ENCODE results near the gene CSTF3.
"Not testable (repeated sequence)": the region's sequence is repeated elsewhere in the genome, so short reads cannot be mapped to it uniquely, and the experiment has no call there.

Gene CSTF3

GRCh38 chr11:33160136-33160535 is 1.1 kb downstream of the CSTF3 start:
- peak; percentile 21 for DNase-seq

GRCh38 chr11:33159378-33159867 is 1.9 kb downstream of the CSTF3 start:
- not testable (repeated sequence) for DNase-seq

- no peak for DNase-seq
These were observed 2.5 kb downstream of the CSTF3 start for GRCh38 chr11:33158596-33159275.

- no peak for DNase-seq
These were observed 3.9 kb downstream of the CSTF3 start for GRCh38 chr11:33157103-33158027.

- DNase-seq = no peak
These were observed 9.9 kb downstream of the CSTF3 start for GRCh38 chr11:33151399-33151798.

GRCh38 chr11:33147559-33147958 is 13.7 kb downstream of the CSTF3 start:
- no peak for DNase-seq

- DNase-seq = no peak
These were observed 25.4 kb downstream of the CSTF3 start for GRCh38 chr11:33135768-33136443.

- no peak for DNase-seq
These were observed 26.1 kb downstream of the CSTF3 start for GRCh38 chr11:33135216-33135615.

GRCh38 chr11:33134276-33134675 is 27.0 kb downstream of the CSTF3 start:
- DNase-seq = no peak

GRCh38 chr11:33133761-33134160 is 27.5 kb downstream of the CSTF3 start:
- DNase-seq = no peak

- DNase-seq = no peak
These were observed 28.8 kb downstream of the CSTF3 start for GRCh38 chr11:33132510-33132909.

GRCh38 chr11:33128739-33129138 is 32.5 kb downstream of the CSTF3 start:
- no peak for DNase-seq

- DNase-seq = no peak
These were observed 35.7 kb downstream of the CSTF3 start for GRCh38 chr11:33125611-33126010.

GRCh38 chr11:33125025-33125424 is 36.3 kb downstream of the CSTF3 start:
- DNase-seq = no peak

GRCh38 chr11:33122696-33123095 is 38.6 kb downstream of the CSTF3 start:
- not testable (repeated sequence) for DNase-seq

GRCh38 chr11:33116535-33116934 is 44.7 kb downstream of the CSTF3 start:
- no peak for DNase-seq

- DNase-seq = no peak
These were observed 51.2 kb downstream of the CSTF3 start for GRCh38 chr11:33110083-33110482.

- DNase-seq = no peak
These were observed 51.9 kb downstream of the CSTF3 start for GRCh38 chr11:33109294-33109895.

GRCh38 chr11:33103836-33104235 is 57.4 kb downstream of the CSTF3 start:
- DNase-seq = no peak

GRCh38 chr11:33094157-33094556 is 67.1 kb downstream of the CSTF3 start:
- DNase-seq = no peak

- no peak for DNase-seq
These were observed 71.5 kb downstream of the CSTF3 start for GRCh38 chr11:33089776-33090175.

GRCh38 chr11:33086017-33086416 is 75.3 kb downstream of the CSTF3 start:
- DNase-seq = no peak

- no peak for DNase-seq
These were observed 77.4 kb downstream of the CSTF3 start for GRCh38 chr11:33083918-33084317.
